H1 (cell line): ENCODE measurements around the gene GZMM. TPM values are rescaled to one million over a fixed set of nuclear protein-coding genes. Genes with fewer than 3 reads are reported as not detected.

Experiments used
- CTCF ChIA-PET: fragments of 300-600 bp; sonication (Branson Sonifier 250); formaldehyde crosslinking; loops from one replicate; lab custom pipeline; 2021; ENCODE audit not compliant: partially characterized antibody; lab: Charles Lee
- POLR2A ChIA-PET: fragments of 300-600 bp; sonication (Branson Sonifier 250); formaldehyde crosslinking; loops from one replicate; lab custom pipeline; 2021; ENCODE audit warnings: inconsistent platforms; ENCODE audit not compliant: partially characterized antibody; lab: Charles Lee
- DNase-seq, 2 experiments: peaks; one replicate each; pipeline versions ENCODE4 v3.0.0 to v3.0.0-alpha.2; 2010 to 2022; ENCODE audit warnings: low spot score in 2 of 2, low read depth in 1 of 2, mixed read lengths in 1 of 2
- FAIRE-seq: peaks from 2 replicates; lab custom pipeline; 2011; peaks lifted over from hg19 to GRCh38; lab: Jason Lieb, UNC
- H2AFZ ChIP-seq: 2 replicates; pipeline ENCODE4 v1.8.1; 2012; ENCODE audit warnings: low read length, inconsistent platforms
- H2AK5ac ChIP-seq: 2 replicates; pipeline ENCODE4 v1.6.1; 2013; ENCODE audit warnings: low read depth, low read length
- H2BK120ac ChIP-seq: replicated peaks from 2 replicates; pipeline ENCODE3; 2013; ENCODE audit warnings: low read depth, low read length, inconsistent platforms
- H2BK12ac ChIP-seq: 2 replicates; pipeline ENCODE4 v1.6.1; 2013; ENCODE audit warnings: low read depth, low read length
- H2BK15ac ChIP-seq: 2 replicates; pipeline ENCODE4 v1.6.1; 2013; ENCODE audit warnings: low read length
- H2BK20ac ChIP-seq: 2 replicates; pipeline ENCODE4 v1.6.1; 2013; ENCODE audit warnings: low read length
- H2BK5ac ChIP-seq: 2 replicates; pipeline ENCODE4 v1.6.1; 2013; ENCODE audit warnings: low read depth, low read length
- H3K14ac ChIP-seq: 2 replicates; pipeline ENCODE4 v1.6.1; 2013; ENCODE audit warnings: inconsistent platforms; ENCODE audit not compliant: insufficient read length
- H3K18ac ChIP-seq: 2 replicates; pipeline ENCODE4 v1.6.1; 2013; ENCODE audit warnings: low read length; ENCODE audit errors: extremely low read depth
- H3K23ac ChIP-seq: 2 replicates; pipeline ENCODE4 v1.6.1; 2013; ENCODE audit warnings: inconsistent platforms; ENCODE audit not compliant: insufficient read length
- H3K23me2 ChIP-seq: 2 replicates; pipeline ENCODE4 v1.6.1; 2013; ENCODE audit warnings: low read depth, low read length
- H3K27ac ChIP-seq: 2 replicates; pipeline ENCODE4 v1.6.1; 2011; ENCODE audit warnings: low read depth, low read length, inconsistent platforms
- H3K27me3 ChIP-seq, 4 experiments: replicated peaks in 1 of 4; 1 replicate in 1 of 4; 2 replicates in 3 of 4; pipeline versions ENCODE4 v1.6.1 to v1.8.1; 2011 to 2013; ENCODE audit warnings: low read length in 3 of 4, mild to moderate bottlenecking in 3 of 4, inconsistent platforms in 2 of 4, mixed read lengths in 2 of 4, moderate library complexity in 1 of 4; ENCODE audit not compliant: control insufficient read depth in 3 of 4, insufficient read depth in 3 of 4; ENCODE audit errors: extremely low read depth in 1 of 4
- H3K36me3 ChIP-seq, 4 experiments: 2 replicates each; pipeline versions ENCODE4 v1.6.1 to v1.8.1; 2011 to 2013; ENCODE audit warnings: mild to moderate bottlenecking in 4 of 4, low read length in 3 of 4, moderate library complexity in 2 of 4, control low read depth in 1 of 4, inconsistent platforms in 1 of 4; ENCODE audit not compliant: insufficient read depth in 4 of 4, control insufficient read depth in 2 of 4
- H3K4ac ChIP-seq: replicated peaks from 2 replicates; pipeline ENCODE3; 2013; ENCODE audit warnings: low read length, low read depth, mixed read lengths, inconsistent platforms; ENCODE audit not compliant: insufficient read length
- H3K4me1 ChIP-seq, 4 experiments: replicated peaks in 1 of 4; 1 replicate in 1 of 4; 2 replicates in 3 of 4; pipeline versions ENCODE4 v1.6.1 to v1.8.1; 2011 to 2013; ENCODE audit warnings: low read length in 3 of 4, inconsistent platforms in 2 of 4, mixed read lengths in 1 of 4; ENCODE audit not compliant: insufficient read depth in 4 of 4, control insufficient read depth in 3 of 4
- H3K4me2 ChIP-seq, 2 experiments: 2 replicates each; pipeline versions ENCODE4 v1.6.1 to v1.8.1; 2011 to 2013; ENCODE audit warnings: low read depth in 2 of 2, low read length in 2 of 2, control low read depth in 1 of 2, inconsistent platforms in 1 of 2, mild to moderate bottlenecking in 1 of 2; ENCODE audit not compliant: insufficient read depth in 1 of 2
- H3K4me3 ChIP-seq, 4 experiments: fragments of 200-600, 300-600 bp in 1 of 4; sonication (generic), shearing (Covaris generic), sonication (Bioruptor Twin) in 1 of 4; 2 replicates each; pipeline versions ENCODE4 v1.5.1 to v1.8.1; 2011 to 2016; ENCODE audit warnings: low read length in 4 of 4, low read depth in 3 of 4, control low read depth in 2 of 4, inconsistent platforms in 2 of 4, mild to moderate bottlenecking in 2 of 4, mixed read lengths in 1 of 4, moderate library complexity in 1 of 4; ENCODE audit not compliant: insufficient read depth in 2 of 4; ENCODE audit errors: extremely low read depth in 1 of 4
- H3K56ac ChIP-seq: replicated peaks from 2 replicates; pipeline ENCODE3; 2013; ENCODE audit warnings: low read depth, mild to moderate bottlenecking, mixed read lengths, low read length, inconsistent platforms; ENCODE audit not compliant: insufficient read length
- H3K79me1 ChIP-seq: 2 replicates; pipeline ENCODE4 v1.6.1; 2013; ENCODE audit warnings: low read depth, low read length, control low read depth
- H3K79me2 ChIP-seq, 2 experiments: 2 replicates each; pipeline versions ENCODE4 v1.6.1 to v1.8.1; 2012 to 2013; ENCODE audit warnings: low read length in 2 of 2, mild to moderate bottlenecking in 2 of 2, inconsistent platforms in 1 of 2; ENCODE audit not compliant: insufficient read depth in 2 of 2, control insufficient read depth in 1 of 2
- H3K9ac ChIP-seq, 4 experiments: replicated peaks in 1 of 4; 1 replicate in 1 of 4; 2 replicates in 3 of 4; pipeline versions ENCODE4 v1.6.1 to v1.8.1; 2011 to 2013; ENCODE audit warnings: low read depth in 3 of 4, low read length in 3 of 4, control low read depth in 2 of 4, mild to moderate bottlenecking in 2 of 4, moderate library complexity in 2 of 4, inconsistent platforms in 1 of 4; ENCODE audit errors: extremely low read depth in 1 of 4
- H3K9me3 ChIP-seq, 2 experiments: 2 replicates each; pipeline versions ENCODE4 v1.6.1 to v1.8.1; 2012 to 2013; ENCODE audit warnings: mild to moderate bottlenecking in 2 of 2, moderate library complexity in 2 of 2, control low read depth in 1 of 2, inconsistent platforms in 1 of 2, low read depth in 1 of 2, low read length in 1 of 2, mixed read lengths in 1 of 2; ENCODE audit not compliant: insufficient read depth in 2 of 2
- H4K20me1 ChIP-seq, 2 experiments: replicated peaks in 1 of 2; 2 replicates each; pipeline versions ENCODE3 to v1.8.1; 2011 to 2013; ENCODE audit warnings: inconsistent platforms in 2 of 2, low read length in 2 of 2, mild to moderate bottlenecking in 1 of 2; ENCODE audit not compliant: insufficient read depth in 2 of 2, control insufficient read depth in 1 of 2
- H4K5ac ChIP-seq: 2 replicates; pipeline ENCODE4 v1.6.1; 2013; ENCODE audit warnings: low read length, low read depth, mixed read lengths, inconsistent platforms; ENCODE audit not compliant: insufficient read length
- H4K8ac ChIP-seq: 2 replicates; pipeline ENCODE4 v1.8.0; 2013; ENCODE audit warnings: mild to moderate bottlenecking, moderate library complexity, low read length, inconsistent platforms; ENCODE audit not compliant: insufficient read depth; ENCODE audit errors: extremely low read depth
- H4K91ac ChIP-seq: replicated peaks from 2 replicates; pipeline ENCODE3; 2013; ENCODE audit warnings: low read length, mixed read lengths, inconsistent platforms; ENCODE audit not compliant: insufficient read length
- CBX5 ChIP-seq: fragments of 300-800, 300-1000 bp; sonication (generic); IDR thresholded peaks from 2 replicates; pipeline ENCODE4 v1.7.1; 2016; ENCODE audit warnings: antibody characterized with exemption, low read length, low read depth
- CREB1 ChIP-seq: IDR thresholded peaks from 2 replicates; pipeline ENCODE4 v1.6.1; 2012; ENCODE audit warnings: inconsistent platforms
- KDM4A ChIP-seq: IDR thresholded peaks from one replicate; pipeline ENCODE4 v1.7.1; 2012; ENCODE audit warnings: low read depth, mild to moderate bottlenecking, moderate library complexity, low read length, inconsistent platforms; ENCODE audit not compliant: severe bottlenecking
- MAFK ChIP-seq: IDR thresholded peaks from 2 replicates; pipeline ENCODE4 v1.6.1; 2012; ENCODE audit warnings: low read depth, mild to moderate bottlenecking, improper control_type of control experiment, low read length
- NRF1 ChIP-seq: IDR thresholded peaks from 2 replicates; pipeline ENCODE4 v1.6.1; 2011; ENCODE audit warnings: mild to moderate bottlenecking, low read depth, low read length, improper control_type of control experiment
- POLR2A ChIP-seq, 2 experiments: IDR thresholded peaks; 1 replicate in 1 of 2; 2 replicates in 1 of 2; pipeline ENCODE4 v1.6.1; 2011; ENCODE audit warnings: low read depth in 2 of 2, low read length in 2 of 2, mild to moderate bottlenecking in 2 of 2; ENCODE audit errors: control extremely low read depth in 1 of 2
- SP2 ChIP-seq: IDR thresholded peaks from 2 replicates; pipeline ENCODE4 v1.6.1; 2012; ENCODE audit warnings: mild to moderate bottlenecking, low read length, inconsistent platforms
- SP4 ChIP-seq: IDR thresholded peaks from 2 replicates; pipeline ENCODE4 v1.6.1; 2012; ENCODE audit warnings: low read length, inconsistent platforms
- TAF7 ChIP-seq: optimal IDR thresholded peaks from 2 replicates; pipeline ENCODE3; 2011; ENCODE audit warnings: low read depth, mild to moderate bottlenecking, inconsistent platforms, low read length, moderate library complexity, borderline replicate concordance
- TCF12 ChIP-seq: IDR thresholded peaks from 2 replicates; pipeline ENCODE4 v1.6.1; 2011; ENCODE audit warnings: low read depth, mild to moderate bottlenecking, low read length
- TEAD4 ChIP-seq: IDR thresholded peaks from 2 replicates; pipeline ENCODE4 v1.6.1; 2012; ENCODE audit warnings: low read depth, low read length, inconsistent platforms, mixed read lengths
- YY1 ChIP-seq: IDR thresholded peaks from 2 replicates; pipeline ENCODE4 v1.6.1; 2011; ENCODE audit warnings: low read depth, mild to moderate bottlenecking, low read length
- WGBS, 2 experiments: shearing (Covaris generic) in 1 of 2; methylation state at CpG; one replicate each; pipeline versions ENCODE4 v1.1.6 to v1.1.7; 2013 to 2015; ENCODE audit warnings: low lambda C conversion rate in 2 of 2, mixed read lengths in 2 of 2, inconsistent platforms in 1 of 2, low coverage in 1 of 2, missing lambda C conversion rate in 1 of 2; ENCODE audit not compliant: insufficient replicate concordance in 2 of 2, insufficient coverage in 1 of 2, insufficient read length in 1 of 2; ENCODE audit errors: extremely low coverage in 1 of 2, missing lambda C conversion rate in 1 of 2; 5-methylcytosine and 5-hydroxymethylcytosine counted together
- polyA plus RNA-seq, 7 experiments: library from polyadenylated mRNA; depleted of rRNA in 3 of 7; stranded (reverse) in 5 of 7; unstranded in 2 of 7; fragments of >200 nt in 5 of 7; fragments of 200-250 nt in 2 of 7; gene quantifications; 1 replicate in 5 of 7; 2 replicates in 1 of 7; 4 replicates in 1 of 7; pipeline versions ENCODE4 v1.2.1 to v1.2.3, GENCODE V29; 2011 to 2013; ENCODE audit warnings: missing spikeins in 2 of 7, mixed read lengths in 2 of 7
- total RNA-seq: library from RNA; stranded (reverse); fragmentation: NEBNext Ultra II Directional; extraction: Animal tissue kit (Norgen Biotek cat#: 25700); gene quantifications from 2 replicates; pipeline ENCODE4 v1.2.1, GENCODE V29; 2021

Gene GZMM
- total and polyA plus RNA-seq, 2 of the 8 experiments (the other 6 are each of a cell fraction or from before 2014, with no cell fraction given) = 0.09 to 0.32 TPM

DNA sequence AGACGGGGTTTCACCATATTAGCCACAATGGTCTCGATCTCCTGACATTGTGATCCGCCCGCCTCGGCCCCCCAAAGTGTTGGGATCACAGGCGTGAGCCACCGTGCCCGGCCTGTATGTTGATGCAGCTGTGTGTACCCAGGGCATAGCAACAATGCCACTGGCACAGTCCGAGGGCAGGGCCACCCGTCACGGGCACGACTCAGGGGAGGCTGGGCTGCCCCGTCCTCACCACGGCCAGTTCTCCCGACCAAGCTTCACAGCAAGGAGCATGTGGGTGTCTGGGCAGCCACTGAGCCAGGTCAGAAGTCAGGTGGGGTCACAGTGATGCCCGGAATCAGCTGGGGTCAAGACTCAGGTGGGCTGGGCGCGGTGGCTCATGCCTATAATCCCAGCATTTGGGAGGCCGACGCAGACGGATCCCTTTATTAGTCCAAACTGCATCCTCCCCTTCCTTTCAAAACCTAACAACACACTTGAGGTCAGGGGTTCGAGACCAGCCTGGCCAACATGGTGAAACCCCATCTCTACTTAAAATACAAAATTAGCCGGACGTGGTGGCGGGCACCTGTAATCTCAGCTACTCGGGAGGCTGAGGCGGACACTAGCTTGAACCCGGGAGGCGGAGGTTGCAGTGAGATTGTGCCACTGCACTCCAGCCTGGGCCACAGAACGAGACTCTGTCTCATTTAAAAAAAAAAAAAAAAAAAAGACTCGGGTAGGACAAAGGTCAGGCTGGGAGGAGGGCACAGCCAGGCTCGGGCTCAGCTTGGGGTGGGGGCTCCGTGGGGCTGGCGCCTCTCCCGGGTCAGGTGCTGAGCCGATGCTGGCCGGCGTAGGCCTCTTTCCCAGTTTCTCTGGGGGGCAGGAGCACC lies 13.5 kb upstream of the GZMM start:
- DNase-seq (no peak), FAIRE-seq (no peak)
- H2AK5ac ChIP-seq = no peak overlapping the region
- peaks cover 9% of the 10 kb centered on the region for H3K79me1 ChIP-seq
- no peaks in the 10 kb centered on the region for H3K27me3 ChIP-seq
- H3K4me1 ChIP-seq = peaks cover 0 to 10% (median 8%) of the 10 kb centered on the region in 4 experiments; a peak in 6 of 7 replicates
- no peak overlapping the region for H2BK20ac ChIP-seq
- no peak overlapping the region for H3K23ac ChIP-seq
- CTCF ChIA-PET = interaction anchor here (1.0 to 3.7 kb wide), 5 partner anchors 14 to 146 kb away, joined by 3 to 18 read pairs (median 4); no protein-coding TSS in a partner anchor
- peak overlapping the region; percentile 88; the same call in 1 of the 2 replicates for H2BK15ac ChIP-seq
- H3K79me2 ChIP-seq = peaks cover 0 to 36% of the 10 kb centered on the region in 2 experiments; a peak in 2 of 4 replicates
- no peaks in the 10 kb centered on the region; a peak in 1 of 4 replicates for H3K9me3 ChIP-seq
- peak overlapping the region; percentile 63 to 96 (median 82) for H3K4me3 ChIP-seq
- H4K20me1 ChIP-seq = peaks cover 20 to 21% of the 10 kb centered on the region in 2 experiments
- H3K23me2 ChIP-seq = peaks cover 5% of the 10 kb centered on the region; the same call in 1 of the 2 replicates
- POLR2A ChIA-PET = interaction anchor here (0.8 to 5.1 kb wide), 13 partner anchors 10 to 268 kb away, joined by 3 to 43 read pairs (median 9); partner anchors contain the start of genes BSG, C2CD4C and GZMM
- peak overlapping the region; percentile 67 to 89 for H3K4me2 ChIP-seq
- no peak overlapping the region for H3K4ac ChIP-seq
- WGBS, 2 experiments = 83% methylated on average over 31 of the region's 38 CpGs; no CpG with 5 or more reads in 1 of the 2 experiments
- H3K36me3 ChIP-seq = 0 out of 8 replicates have a peak, but pooled peaks cover 0 to 2% (median 0%) of the 10 kb centered on the region in 4 experiments
- H3K9ac ChIP-seq = peak overlapping the region in 2 of 4 experiments; percentile 45 to 52; a peak in 2 of 7 replicates
- H2AFZ ChIP-seq = no peak overlapping the region
- peak overlapping the region; percentile 80 for H4K91ac ChIP-seq
- H2BK120ac ChIP-seq = no peak overlapping the region
- peak overlapping the region; percentile 95; the same call in 1 of the 2 replicates for H4K8ac ChIP-seq
- H3K27ac ChIP-seq = no peak overlapping the region; the same call in 1 of the 2 replicates
- H2BK12ac ChIP-seq = peak overlapping the region; percentile 50; the same call in 1 of the 2 replicates
- peak overlapping the region; percentile 85; the same call in 1 of the 2 replicates for H2BK5ac ChIP-seq
- peak overlapping the region; percentile 79 for H3K56ac ChIP-seq
- H3K18ac ChIP-seq = peak overlapping the region; percentile 75; the same call in 1 of the 2 replicates
- no peak overlapping the region for H3K14ac ChIP-seq
- H4K5ac ChIP-seq = peak overlapping the region; percentile 78
- TF ChIP-seq MAFK = no peak
- TF ChIP-seq SP2 = no peak
- no peak for TF ChIP-seq KDM4A
- TF ChIP-seq CREB1 = no peak
- TF ChIP-seq CBX5 = no peak
- no peak for TF ChIP-seq SP4
- TF ChIP-seq TEAD4 = no peak
- TF ChIP-seq YY1 = no peak
- no peak for TF ChIP-seq TAF7
- TF ChIP-seq POLR2A (IDR thresholded peaks at IDR 0.05; ENCODE audit: control extremely low read depth in 1 of 2, low read depth in 2 of 2, low read length in 2 of 2) = no peak; a peak in 1 of 3 replicates
- TF ChIP-seq TCF12 = no peak
- no peak for TF ChIP-seq NRF1
